Measurements from ENCODE around the gene ZNF432. TPM values are rescaled to one million over a fixed set of nuclear protein-coding genes. Genes with fewer than 3 reads are reported as not detected.
"Not testable (repeated sequence)": the region's sequence is repeated elsewhere in the genome, so short reads cannot be mapped to it uniquely, and the experiment has no call there.

Gene ZNF432
- total and polyA plus RNA-seq, 8 donors, result 8.7 to 27.9 (median 24.5) TPM

GRCh38 chr19:52086481-52086880 lies 37.8 kb upstream of the ZNF432 start:
- H3K4me1 ChIP-seq, result no peaks in the 10 kb centered on the region
- H3K36me3 ChIP-seq, result peaks cover 0 to 100% of the 10 kb centered on the region in 2 donors
- no peaks in the 10 kb centered on the region for H3K27me3 ChIP-seq
- no peak for TF ChIP-seq CTCF (IDR thresholded peaks at IDR 0.05)
- DNase-seq, result no peak
- H3K9me3 ChIP-seq, result peaks cover 0 to 84% of the 10 kb centered on the region in 2 donors
- H3K4me3 ChIP-seq, result no peak overlapping the region
- no peak overlapping the region for H3K27ac ChIP-seq
- intact Hi-C loops (cut with DNase I), result no loop called here
- no peak for ATAC-seq

- no peak for TF ChIP-seq CTCF (IDR thresholded peaks at IDR 0.05)
- Histone ChIP-seq H3K9me3 (peaks cover 14 to 100% of the 10 kb centered on the region in 2 donors), H3K36me3 (peaks cover 22 to 100% of the 10 kb centered on the region in 2 donors), H3K27ac (no peak overlapping the region), H3K27me3 (no peaks in the 10 kb centered on the region), H3K4me1 (no peaks in the 10 kb centered on the region), H3K4me3 (no peak overlapping the region)
- DNase-seq, result no peak
- ATAC-seq, result no peak
- intact Hi-C loops (cut with DNase I), result no loop called here
Observed at GRCh38 chr19:52070496-52070895, 21.9 kb upstream of the ZNF432 start.

- TF ChIP-seq CTCF (IDR thresholded peaks at IDR 0.05), result no peak
- H3K27me3 ChIP-seq, result no peaks in the 10 kb centered on the region
- H3K9me3 ChIP-seq, result peaks cover 21 to 100% of the 10 kb centered on the region in 2 donors
- no peak overlapping the region for H3K27ac ChIP-seq
- ATAC-seq (no peak), DNase-seq (no peak)
- intact Hi-C loops (cut with DNase I), result no loop called here
- no peaks in the 10 kb centered on the region for H3K4me1 ChIP-seq
- peaks cover 20 to 100% of the 10 kb centered on the region in 2 donors for H3K36me3 ChIP-seq
- H3K4me3 ChIP-seq, result no peak overlapping the region
Observed at GRCh38 chr19:52069653-52070052, 21.0 kb upstream of the ZNF432 start.

GRCh38 chr19:52066258-52066863 lies 17.7 kb upstream of the ZNF432 start:
- H3K27me3 ChIP-seq, result no peaks in the 10 kb centered on the region
- peaks cover 21 to 100% of the 10 kb centered on the region in 2 donors for H3K9me3 ChIP-seq
- DNase-seq (no peak), ATAC-seq (no peak)
- H3K36me3 ChIP-seq, result peaks cover 19 to 100% of the 10 kb centered on the region in 2 donors
- H3K4me1 ChIP-seq, result no peaks in the 10 kb centered on the region
- H3K27ac ChIP-seq, result no peak overlapping the region
- H3K4me3 ChIP-seq, result no peak overlapping the region
- no peak for TF ChIP-seq CTCF (IDR thresholded peaks at IDR 0.05)
- intact Hi-C loops (cut with DNase I), result no loop called here

- Histone ChIP-seq H3K36me3 (peaks cover 18 to 98% of the 10 kb centered on the region in 2 donors), H3K4me1 (no peaks in the 10 kb centered on the region), H3K9me3 (peaks cover 21 to 100% of the 10 kb centered on the region in 2 donors), H3K27me3 (no peaks in the 10 kb centered on the region), H3K27ac (no peak overlapping the region), H3K4me3 (no peak overlapping the region)
- intact Hi-C loops (cut with DNase I), result no loop called here
- ATAC-seq, result no peak
- no peak for DNase-seq
- TF ChIP-seq CTCF (IDR thresholded peaks at IDR 0.05), result no peak
Observed at GRCh38 chr19:52065399-52065798, 16.8 kb upstream of the ZNF432 start.

- H3K4me1 ChIP-seq; H3K27me3 ChIP-seq; H3K27ac ChIP-seq; DNase-seq; H3K4me3 ChIP-seq; intact Hi-C loops (cut with DNase I); ATAC-seq: not testable (repeated sequence)
- H3K9me3 ChIP-seq, result peaks cover 0 to 98% of the 10 kb centered on the region in 2 donors
- peaks cover 0 to 28% of the 10 kb centered on the region in 2 donors for H3K36me3 ChIP-seq
Observed at GRCh38 chr19:52056480-52056879, 7.8 kb upstream of the ZNF432 start.

GRCh38 chr19:52051736-52052135 lies 3.1 kb upstream of the ZNF432 start:
- peaks cover 0 to 66% of the 10 kb centered on the region in 2 donors for H3K9me3 ChIP-seq
- H3K27me3 ChIP-seq; intact Hi-C loops (cut with DNase I); H3K4me3 ChIP-seq; H3K4me1 ChIP-seq; DNase-seq; H3K27ac ChIP-seq; ATAC-seq; H3K36me3 ChIP-seq: not testable (repeated sequence)

Data from left lung (tissue), 10 donors.